H9 (cell line): Measurements from ENCODE around the gene PARL. TPM values are rescaled to one million over a fixed set of nuclear protein-coding genes. Genes with fewer than 3 reads are reported as not detected.

Source experiments
- DNase-seq: peaks from one replicate; pipeline ENCODE4 v3.0.0-alpha.2; 2017
- H2AFZ ChIP-seq: one replicate; pipeline ENCODE4 v1.6.1; 2013; ENCODE audit warnings: mild to moderate bottlenecking, low read length, control low read depth, moderate library complexity
- H2AK5ac ChIP-seq: 2 replicates; pipeline ENCODE4 v1.6.1; 2013; ENCODE audit warnings: low read length, control low read depth, mixed read lengths; ENCODE audit not compliant: insufficient read length
- H2BK120ac ChIP-seq: one replicate; pipeline ENCODE4 v1.6.1; 2013; ENCODE audit warnings: low read depth, mild to moderate bottlenecking, low read length, control low read depth, inconsistent platforms; ENCODE audit not compliant: poor library complexity, severe bottlenecking
- H2BK12ac ChIP-seq: 2 replicates; pipeline ENCODE4 v1.6.1; 2013; ENCODE audit warnings: low read length, control low read depth, mixed read lengths, low read depth; ENCODE audit not compliant: insufficient read length
- H2BK15ac ChIP-seq: 2 replicates; pipeline ENCODE4 v1.6.1; 2013; ENCODE audit warnings: low read depth, low read length, control low read depth
- H2BK20ac ChIP-seq: one replicate; pipeline ENCODE4 v1.6.1; 2013; ENCODE audit warnings: low read depth, mild to moderate bottlenecking, low read length, control low read depth, inconsistent platforms; ENCODE audit not compliant: poor library complexity, severe bottlenecking
- H2BK5ac ChIP-seq: 2 replicates; pipeline ENCODE4 v1.6.1; 2013; ENCODE audit warnings: low read length, control low read depth, mixed read lengths; ENCODE audit not compliant: insufficient read length
- H3K14ac ChIP-seq: 2 replicates; pipeline ENCODE4 v1.6.1; 2013; ENCODE audit warnings: low read length, control low read depth; ENCODE audit not compliant: insufficient read depth
- H3K18ac ChIP-seq: 2 replicates; pipeline ENCODE4 v1.6.1; 2013; ENCODE audit warnings: low read depth, mild to moderate bottlenecking, mixed read lengths, low read length, control low read depth; ENCODE audit not compliant: insufficient read length
- H3K23ac ChIP-seq: 2 replicates; pipeline ENCODE4 v1.6.1; 2013; ENCODE audit warnings: low read length, control low read depth, mixed read lengths, low read depth; ENCODE audit not compliant: insufficient read length
- H3K23me2 ChIP-seq: 2 replicates; pipeline ENCODE4 v1.6.1; 2013; ENCODE audit warnings: low read depth, mild to moderate bottlenecking, mixed read lengths, low read length, control low read depth; ENCODE audit not compliant: insufficient read length, poor library complexity, severe bottlenecking
- H3K27ac ChIP-seq: 2 replicates; pipeline ENCODE4 v1.5.1; 2013; ENCODE audit warnings: low read length, control low read depth, mixed read lengths, low read depth; ENCODE audit not compliant: insufficient read length
- H3K27me3 ChIP-seq: 2 replicates; pipeline ENCODE4 v1.6.1; 2013; ENCODE audit warnings: low read length, control low read depth, inconsistent platforms; ENCODE audit not compliant: insufficient read depth
- H3K4ac ChIP-seq: 2 replicates; pipeline ENCODE4 v1.6.1; 2013; ENCODE audit warnings: low read depth, mild to moderate bottlenecking, control low read depth, inconsistent platforms, low read length, moderate library complexity
- H3K4me1 ChIP-seq: 2 replicates; pipeline ENCODE4 v1.6.1; 2013; ENCODE audit warnings: low read length, control low read depth, inconsistent platforms; ENCODE audit not compliant: insufficient read depth
- H3K4me2 ChIP-seq: 2 replicates; pipeline ENCODE4 v1.6.1; 2013; ENCODE audit warnings: low read length, control low read depth, mixed read lengths; ENCODE audit not compliant: insufficient read length, insufficient read depth
- H3K56ac ChIP-seq: 2 replicates; pipeline ENCODE4 v1.6.1; 2013; ENCODE audit warnings: low read depth, mild to moderate bottlenecking, mixed read lengths, low read length, control low read depth; ENCODE audit not compliant: insufficient read length
- H3K79me1 ChIP-seq: 2 replicates; pipeline ENCODE4 v1.6.1; 2013; ENCODE audit warnings: low read depth, mild to moderate bottlenecking, moderate library complexity, low read length, control low read depth, inconsistent platforms; ENCODE audit not compliant: insufficient read depth, poor library complexity, severe bottlenecking
- H3K79me2 ChIP-seq: 2 replicates; pipeline ENCODE4 v1.6.1; 2013; ENCODE audit warnings: low read length, control low read depth, inconsistent platforms; ENCODE audit not compliant: insufficient read depth
- H3K9ac ChIP-seq: 2 replicates; pipeline ENCODE4 v1.6.1; 2013; ENCODE audit warnings: low read length, control low read depth, mixed read lengths; ENCODE audit not compliant: insufficient read length; ENCODE audit errors: extremely low read depth
- H3K9me3 ChIP-seq: one replicate; pipeline ENCODE4 v1.6.1; 2013; ENCODE audit warnings: low read depth, low read length, inconsistent platforms; ENCODE audit not compliant: control insufficient read depth
- H3T11ph ChIP-seq: one replicate; pipeline ENCODE4 v1.6.1; 2013; ENCODE audit warnings: mild to moderate bottlenecking, low read length, control low read depth, inconsistent platforms
- H4K20me1 ChIP-seq: one replicate; pipeline ENCODE4 v1.6.1; 2013; ENCODE audit not compliant: control insufficient read depth, insufficient read length, insufficient read depth
- H4K5ac ChIP-seq: 2 replicates; pipeline ENCODE4 v1.6.1; 2013; ENCODE audit warnings: low read depth, mild to moderate bottlenecking, mixed read lengths, low read length, control low read depth; ENCODE audit not compliant: insufficient read length
- H4K8ac ChIP-seq: replicated peaks from 2 replicates; pipeline ENCODE4 v1.6.1; 2013; ENCODE audit warnings: low read length, control low read depth, mixed read lengths, low read depth; ENCODE audit not compliant: insufficient read length
- H4K91ac ChIP-seq: 2 replicates; pipeline ENCODE4 v1.6.1; 2013; ENCODE audit warnings: low read depth, mild to moderate bottlenecking, moderate library complexity, mixed read lengths, low read length, control low read depth; ENCODE audit not compliant: insufficient read length
- H3K27ac Mint-ChIP-seq, 3 experiments: 2 replicates in 2 of 3; 3 replicates in 1 of 3; pipeline ENCODE4 v1.8.0; 2020 to 2021; ENCODE audit warnings: mixed read lengths in 3 of 3, mild to moderate bottlenecking in 1 of 3, moderate library complexity in 1 of 3
- H3K27me3 Mint-ChIP-seq: 2 replicates; pipeline ENCODE4 v1.8.0; 2021; ENCODE audit warnings: low read depth, mild to moderate bottlenecking, moderate library complexity, mixed read lengths
- H3K36me3 Mint-ChIP-seq, 3 experiments: 2 replicates in 2 of 3; 3 replicates in 1 of 3; pipeline ENCODE4 v1.8.0; 2020 to 2021; ENCODE audit warnings: low read depth in 3 of 3, mixed read lengths in 3 of 3; ENCODE audit not compliant: insufficient read depth in 1 of 3
- H3K4me1 Mint-ChIP-seq, 2 experiments: 2 replicates each; pipeline ENCODE4 v1.8.0; 2020; ENCODE audit warnings: mixed read lengths in 2 of 2
- H3K4me3 Mint-ChIP-seq, 2 experiments: 2 replicates in 1 of 2; 3 replicates in 1 of 2; pipeline ENCODE4 v1.8.0; 2020 to 2021; ENCODE audit warnings: mild to moderate bottlenecking in 2 of 2, mixed read lengths in 2 of 2, moderate library complexity in 1 of 2
- H3K9me3 Mint-ChIP-seq, 2 experiments: 2 replicates in 1 of 2; 3 replicates in 1 of 2; pipeline ENCODE4 v1.8.0; 2020; ENCODE audit warnings: mild to moderate bottlenecking in 2 of 2, mixed read lengths in 2 of 2, moderate library complexity in 1 of 2
- WGBS: extraction: QIAGEN DNeasy Blood & Tissue Kit; methylation state at CpG from one replicate; pipeline ENCODE4 v1.1.7; 2013; ENCODE audit warnings: missing lambda C conversion rate, low lambda C conversion rate, mixed read lengths; ENCODE audit not compliant: insufficient read length; ENCODE audit errors: extremely low coverage; 5-methylcytosine and 5-hydroxymethylcytosine counted together
- total RNA-seq: library from RNA; stranded (reverse); gene quantifications from 2 replicates; pipeline ENCODE4 v1.2.1, GENCODE V29; 2021
- TF ChIP-seq, protein P1 (sequence below): fragments of 200-600 bp; sonication (generic); conservative IDR thresholded peaks from 3 replicates; pipeline ENCODE4 v1.8.0; 2021; ENCODE audit warnings: antibody characterized with exemption, mild to moderate bottlenecking

Gene PARL
- total RNA-seq, 1 experiment from 2014 or later: 94.5 TPM

- no CpG with 5 or more reads among the region's 3 CpGs for WGBS
- H3K27me3 Mint-ChIP-seq: no peaks in the 10 kb centered on the region
- no peaks in the 10 kb centered on the region for H3K9me3 ChIP-seq
- H3K4me2 ChIP-seq: no peak overlapping the region
- no peaks in the 10 kb centered on the region for H3K79me2 ChIP-seq
- H2BK120ac ChIP-seq: no peak overlapping the region
- no peak overlapping the region for H3T11ph ChIP-seq
- no peak overlapping the region for H3K14ac ChIP-seq
- H3K4me3 Mint-ChIP-seq: no peak overlapping the region
- no peaks in the 10 kb centered on the region for H3K4me1 ChIP-seq
- no peak overlapping the region for H3K27ac ChIP-seq
- DNase-seq: no peak
- H4K91ac ChIP-seq: no peak overlapping the region
- H4K20me1 ChIP-seq: no peaks in the 10 kb centered on the region
- H3K27me3 ChIP-seq: no peaks in the 10 kb centered on the region
- no peak overlapping the region for H2BK5ac ChIP-seq
- no peak overlapping the region; a peak in 1 of 7 replicates for H3K27ac Mint-ChIP-seq
- H3K18ac ChIP-seq: no peak overlapping the region
- no peaks in the 10 kb centered on the region for H3K79me1 ChIP-seq
- H2BK20ac ChIP-seq: no peak overlapping the region
- H3K36me3 Mint-ChIP-seq: peaks cover 6 to 51% (median 28%) of the 10 kb centered on the region in 3 experiments; a peak in 6 of 7 replicates
- H2BK12ac ChIP-seq: no peak overlapping the region
- TF ChIP-seq, protein P1, sequence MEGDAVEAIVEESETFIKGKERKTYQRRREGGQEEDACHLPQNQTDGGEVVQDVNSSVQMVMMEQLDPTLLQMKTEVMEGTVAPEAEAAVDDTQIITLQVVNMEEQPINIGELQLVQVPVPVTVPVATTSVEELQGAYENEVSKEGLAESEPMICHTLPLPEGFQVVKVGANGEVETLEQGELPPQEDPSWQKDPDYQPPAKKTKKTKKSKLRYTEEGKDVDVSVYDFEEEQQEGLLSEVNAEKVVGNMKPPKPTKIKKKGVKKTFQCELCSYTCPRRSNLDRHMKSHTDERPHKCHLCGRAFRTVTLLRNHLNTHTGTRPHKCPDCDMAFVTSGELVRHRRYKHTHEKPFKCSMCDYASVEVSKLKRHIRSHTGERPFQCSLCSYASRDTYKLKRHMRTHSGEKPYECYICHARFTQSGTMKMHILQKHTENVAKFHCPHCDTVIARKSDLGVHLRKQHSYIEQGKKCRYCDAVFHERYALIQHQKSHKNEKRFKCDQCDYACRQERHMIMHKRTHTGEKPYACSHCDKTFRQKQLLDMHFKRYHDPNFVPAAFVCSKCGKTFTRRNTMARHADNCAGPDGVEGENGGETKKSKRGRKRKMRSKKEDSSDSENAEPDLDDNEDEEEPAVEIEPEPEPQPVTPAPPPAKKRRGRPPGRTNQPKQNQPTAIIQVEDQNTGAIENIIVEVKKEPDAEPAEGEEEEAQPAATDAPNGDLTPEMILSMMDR: no peak
- no peak overlapping the region for H4K8ac ChIP-seq
- H3K4ac ChIP-seq: no peak overlapping the region
- no peak overlapping the region for H4K5ac ChIP-seq
- no peak overlapping the region for H3K56ac ChIP-seq
- H3K23ac ChIP-seq: no peak overlapping the region
- no peaks in the 10 kb centered on the region for H3K9me3 Mint-ChIP-seq
- H3K4me1 Mint-ChIP-seq: no peaks in the 10 kb centered on the region
- H2BK15ac ChIP-seq: no peak overlapping the region
- H3K9ac ChIP-seq: no peak overlapping the region
- no peak overlapping the region for H2AFZ ChIP-seq
- no peaks in the 10 kb centered on the region for H3K23me2 ChIP-seq
- H2AK5ac ChIP-seq: no peak overlapping the region
Observed at GRCh38 chr3:183927059-183927458, 42.4 kb upstream of the PARL start.
